ENCODE results near the gene AARSD1. TPM values are rescaled to one million over a fixed set of nuclear protein-coding genes. Genes with fewer than 3 reads are reported as not detected.
"Not testable (repeated sequence)": the region's sequence is repeated elsewhere in the genome, so short reads cannot be mapped to it uniquely, and the experiment has no call there.

Gene AARSD1
- total and polyA plus RNA-seq, 2 experiments from 2014 or later, result 36.1 to 76.1 TPM

DNA sequence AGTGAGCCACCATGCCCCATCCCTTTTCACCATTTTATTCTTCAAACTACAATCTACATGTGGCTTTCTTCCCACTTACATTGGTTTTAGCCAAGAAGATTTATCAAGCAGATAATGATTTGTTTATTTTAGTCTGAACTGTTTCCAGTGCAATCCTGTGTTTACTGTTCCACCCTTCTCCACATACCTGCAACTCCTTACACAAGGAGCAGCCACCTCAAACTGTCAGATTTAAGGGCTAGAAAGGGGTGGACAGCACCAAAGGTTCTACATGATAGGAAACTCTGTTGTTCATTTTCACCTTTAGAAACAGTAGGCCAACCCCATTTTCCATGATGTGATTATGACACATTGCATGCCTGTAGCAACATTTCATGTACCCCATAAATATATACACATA, 18.0 kb upstream of the AARSD1 start:
- Histone ChIP-seq H3K27ac (peak overlapping the region; percentile 100), H3K4me1 (ENCODE audit: low read depth) (peaks cover 20% of the 10 kb centered on the region), H3K27me3 (no peaks in the 10 kb centered on the region), H3K36me3 (peaks cover 17% of the 10 kb centered on the region), H3K4me3 (no peak overlapping the region), H3K9me3 (ENCODE audit: low read depth) (no peaks in the 10 kb centered on the region)
- TF ChIP-seq, protein P1, sequence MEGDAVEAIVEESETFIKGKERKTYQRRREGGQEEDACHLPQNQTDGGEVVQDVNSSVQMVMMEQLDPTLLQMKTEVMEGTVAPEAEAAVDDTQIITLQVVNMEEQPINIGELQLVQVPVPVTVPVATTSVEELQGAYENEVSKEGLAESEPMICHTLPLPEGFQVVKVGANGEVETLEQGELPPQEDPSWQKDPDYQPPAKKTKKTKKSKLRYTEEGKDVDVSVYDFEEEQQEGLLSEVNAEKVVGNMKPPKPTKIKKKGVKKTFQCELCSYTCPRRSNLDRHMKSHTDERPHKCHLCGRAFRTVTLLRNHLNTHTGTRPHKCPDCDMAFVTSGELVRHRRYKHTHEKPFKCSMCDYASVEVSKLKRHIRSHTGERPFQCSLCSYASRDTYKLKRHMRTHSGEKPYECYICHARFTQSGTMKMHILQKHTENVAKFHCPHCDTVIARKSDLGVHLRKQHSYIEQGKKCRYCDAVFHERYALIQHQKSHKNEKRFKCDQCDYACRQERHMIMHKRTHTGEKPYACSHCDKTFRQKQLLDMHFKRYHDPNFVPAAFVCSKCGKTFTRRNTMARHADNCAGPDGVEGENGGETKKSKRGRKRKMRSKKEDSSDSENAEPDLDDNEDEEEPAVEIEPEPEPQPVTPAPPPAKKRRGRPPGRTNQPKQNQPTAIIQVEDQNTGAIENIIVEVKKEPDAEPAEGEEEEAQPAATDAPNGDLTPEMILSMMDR (IDR thresholded peaks at IDR 0.05; ENCODE audit: low read depth, low read length), result no peak
- DNase-seq (ENCODE audit: low read depth in 1 of 2, low spot score in 1 of 2), result no peak

DNA sequence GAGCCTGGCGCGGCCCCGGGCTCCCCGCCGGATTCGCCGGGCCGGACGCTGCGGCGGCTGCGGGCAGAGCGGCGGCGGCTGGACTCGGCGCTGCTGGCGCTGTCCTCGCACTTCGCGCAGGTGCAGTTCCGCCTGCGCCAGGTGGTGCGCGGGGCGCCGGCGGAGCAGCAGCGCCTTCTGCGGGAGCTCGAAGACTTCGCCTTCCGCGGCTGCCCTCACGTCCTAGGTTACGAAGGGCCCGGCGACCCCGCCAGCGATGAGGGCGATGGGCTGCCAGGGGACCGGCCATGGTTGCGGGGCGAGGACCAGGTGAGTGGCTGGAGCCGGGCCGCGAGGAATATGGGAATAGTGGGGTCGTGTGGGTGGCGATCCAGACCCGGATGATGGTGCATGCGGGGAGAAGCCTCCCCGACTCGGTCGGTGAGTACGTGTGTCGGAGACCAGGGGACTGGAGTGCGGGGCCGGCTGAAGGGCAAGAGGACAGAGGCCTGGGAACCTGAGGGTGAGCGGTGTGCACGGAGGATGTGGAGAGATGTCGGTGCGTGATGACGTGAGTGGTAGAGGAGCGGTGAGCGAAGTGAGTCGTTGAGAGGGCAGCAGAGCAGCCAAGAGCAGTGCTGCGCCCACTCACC, 16.6 kb upstream of the AARSD1 start:
- DNase-seq (ENCODE audit: low read depth in 1 of 2, low spot score in 1 of 2), result peak; percentile 54 to 77
- Histone ChIP-seq H3K4me3 (peak overlapping the region; percentile 94), H3K9me3 (ENCODE audit: low read depth) (no peaks in the 10 kb centered on the region), H3K27me3 (no peaks in the 10 kb centered on the region), H3K36me3 (peaks cover 8% of the 10 kb centered on the region), H3K27ac (peak overlapping the region; percentile 100), H3K4me1 (ENCODE audit: low read depth) (peaks cover 20% of the 10 kb centered on the region)
- TF ChIP-seq, protein P1 (IDR thresholded peaks at IDR 0.05; ENCODE audit: low read depth, low read length), result no peak

DNA sequence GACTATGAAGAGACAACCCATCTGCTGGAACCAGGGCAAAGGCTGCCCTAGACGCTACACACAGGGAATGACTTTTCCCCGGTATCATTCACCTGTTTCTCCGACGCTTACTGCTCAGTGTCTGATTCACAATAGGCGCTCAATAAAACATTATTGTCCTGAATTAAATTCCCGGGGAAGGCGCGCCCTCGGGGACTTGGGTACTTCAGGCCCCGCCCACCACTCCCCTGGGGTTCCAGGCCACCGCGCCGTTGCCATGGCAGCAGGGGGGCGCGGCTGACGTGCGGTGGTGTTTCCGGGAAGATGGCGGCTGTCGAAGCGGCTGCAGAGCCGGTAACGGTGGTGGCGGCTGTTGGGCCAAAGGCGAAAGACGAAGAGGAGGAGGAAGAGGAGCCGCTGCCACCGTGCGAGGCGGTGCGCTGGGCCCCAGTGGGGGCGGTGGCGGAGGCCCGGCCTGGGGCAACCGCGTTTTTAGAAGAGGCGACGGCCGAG, 16.1 kb upstream of the AARSD1 start, which contains the start of gene RUNDC1:
Gene RUNDC1, plus strand, starts transcription at position 292 of the 492 bp plus-strand sequence. Its CDS starts 12 bp downstream, at position 304.
- peak; percentile 90 to 95 for DNase-seq (ENCODE audit: low read depth in 1 of 2, low spot score in 1 of 2)
- H3K27me3 ChIP-seq, result no peaks in the 10 kb centered on the region

DNA sequence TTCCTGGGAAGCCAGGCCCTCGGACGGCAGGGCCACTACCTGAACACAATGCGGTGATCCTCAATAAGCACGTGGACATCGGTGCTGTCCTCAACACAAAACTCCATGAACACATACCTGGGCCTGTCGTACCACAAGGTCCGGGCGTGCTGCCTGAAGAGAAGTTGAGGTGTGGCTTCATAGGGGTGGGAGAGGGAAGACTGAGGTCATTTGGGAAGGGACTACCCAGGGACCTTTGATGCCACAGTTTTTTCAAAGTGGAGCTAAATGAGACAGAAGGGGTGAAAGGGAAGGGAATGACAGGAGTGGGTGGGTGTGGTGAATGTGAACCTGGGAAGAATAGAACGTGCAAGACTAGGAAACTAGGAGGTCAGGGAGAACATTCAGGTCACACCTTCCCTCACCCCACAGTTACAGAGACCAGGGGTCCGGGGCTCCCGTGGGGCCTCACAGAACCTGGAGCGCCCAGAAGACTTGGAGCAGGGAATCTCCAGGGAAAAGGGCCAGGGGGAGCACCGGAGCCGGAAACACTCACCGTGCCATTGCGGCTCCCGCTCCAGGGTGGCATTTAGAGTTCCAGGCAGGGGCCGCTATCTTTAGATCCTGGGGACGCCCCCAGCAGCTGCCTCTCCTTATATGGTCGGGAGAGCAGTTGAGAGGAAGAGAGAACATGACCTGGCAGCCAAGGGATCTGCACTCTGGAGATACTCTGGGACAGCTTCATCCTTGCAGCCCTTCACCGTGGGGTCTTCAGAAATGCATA, 15.4 kb upstream of the AARSD1 start, which contains the start of gene PTGES3L:
Gene PTGES3L, minus strand, starts transcription at position 570 of the 763 bp plus-strand sequence. Its CDS starts 27 bp downstream, at position 543.
- DNase-seq (ENCODE audit: low read depth in 1 of 2, low spot score in 1 of 2), result peak; percentile 60 to 93
- TF ChIP-seq, protein P1 (IDR thresholded peaks at IDR 0.05; ENCODE audit: low read depth, low read length), result peak; percentile 3
- Histone ChIP-seq H3K36me3 (peaks cover 4% of the 10 kb centered on the region), H3K27ac (peak within 1 kb of the TSS; percentile 100), H3K27me3 (no peaks in the 10 kb centered on the region), H3K4me1 (ENCODE audit: low read depth) (peaks cover 20% of the 10 kb centered on the region), H3K9me3 (ENCODE audit: low read depth) (no peaks in the 10 kb centered on the region), H3K4me3 (peak within 1 kb of the TSS; percentile 94)

More for the DNA sequence above, 16.1 kb upstream of the AARSD1 start, which contains the start of gene RUNDC1:
- H3K9me3 ChIP-seq (ENCODE audit: low read depth), result no peaks in the 10 kb centered on the region
- peaks cover 20% of the 10 kb centered on the region for H3K4me1 ChIP-seq (ENCODE audit: low read depth)
- H3K27ac ChIP-seq, result peak within 1 kb of the TSS; percentile 100
- TF ChIP-seq, protein P1 (IDR thresholded peaks at IDR 0.05; ENCODE audit: low read depth, low read length), result no peak
- H3K4me3 ChIP-seq, result peak within 1 kb of the TSS; percentile 94
- H3K36me3 ChIP-seq, result peaks cover 4% of the 10 kb centered on the region

DNA sequence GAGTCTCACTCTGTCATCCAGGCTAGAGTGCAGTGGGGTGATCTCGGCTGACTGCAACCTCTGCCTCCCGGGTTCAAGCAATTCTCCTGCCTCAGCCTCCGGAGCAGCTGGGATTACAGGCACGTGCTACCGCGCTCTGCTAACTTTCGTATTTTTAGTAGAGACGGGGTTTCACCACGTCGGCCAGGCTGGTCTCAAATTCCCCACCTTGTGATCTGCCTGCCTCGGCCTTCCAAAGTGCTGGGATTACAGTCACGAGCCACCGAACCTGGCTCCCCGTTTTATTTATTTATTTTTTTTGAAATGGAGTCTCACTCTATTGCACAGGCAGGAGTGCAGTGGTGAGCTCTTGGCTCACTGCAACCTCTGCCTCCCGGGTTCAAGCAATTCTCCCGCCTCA, 11.4 kb upstream of the AARSD1 start:
- not testable (repeated sequence) for H3K4me3 ChIP-seq; H3K27me3 ChIP-seq; H3K36me3 ChIP-seq; DNase-seq (ENCODE audit: low read depth in 1 of 2, low spot score in 1 of 2); H3K27ac ChIP-seq; H3K9me3 ChIP-seq (ENCODE audit: low read depth)
- peaks cover 12% of the 10 kb centered on the region for H3K4me1 ChIP-seq (ENCODE audit: low read depth)
